RWPE1 (cell line): Measurements from ENCODE around the gene OTX2.

ENCODE experiments used
- CTCF ChIA-PET: fragments of 350-600 bp; sonication (Branson Sonifier 250); formaldehyde crosslinking; extraction: SDS; loops from one replicate; lab custom pipeline; 2021; lab: Yijun Ruan, JAX
- POLR2A ChIA-PET: fragments of 400-600 bp; formaldehyde crosslinking; extraction: SDS; loops from one replicate; lab custom pipeline; 2020; ENCODE audit warnings: antibody characterized with exemption; ENCODE audit not compliant: low non-redundant PET; lab: Yijun Ruan, JAX
- DNase-seq: peaks from one replicate; pipeline ENCODE4 v3.0.0; 2012; ENCODE audit warnings: low spot score
- H3K27ac ChIP-seq: fragments of 450-650 bp; 2 replicates; pipeline ENCODE4 v1.5.1; 2017
- TF ChIP-seq, protein P1 (sequence below): fragments of 450-650 bp; conservative IDR thresholded peaks from 2 replicates; pipeline ENCODE4 v1.5.1; 2017; ENCODE audit warnings: low read depth, mild to moderate bottlenecking

OTX2 gene

DNA sequence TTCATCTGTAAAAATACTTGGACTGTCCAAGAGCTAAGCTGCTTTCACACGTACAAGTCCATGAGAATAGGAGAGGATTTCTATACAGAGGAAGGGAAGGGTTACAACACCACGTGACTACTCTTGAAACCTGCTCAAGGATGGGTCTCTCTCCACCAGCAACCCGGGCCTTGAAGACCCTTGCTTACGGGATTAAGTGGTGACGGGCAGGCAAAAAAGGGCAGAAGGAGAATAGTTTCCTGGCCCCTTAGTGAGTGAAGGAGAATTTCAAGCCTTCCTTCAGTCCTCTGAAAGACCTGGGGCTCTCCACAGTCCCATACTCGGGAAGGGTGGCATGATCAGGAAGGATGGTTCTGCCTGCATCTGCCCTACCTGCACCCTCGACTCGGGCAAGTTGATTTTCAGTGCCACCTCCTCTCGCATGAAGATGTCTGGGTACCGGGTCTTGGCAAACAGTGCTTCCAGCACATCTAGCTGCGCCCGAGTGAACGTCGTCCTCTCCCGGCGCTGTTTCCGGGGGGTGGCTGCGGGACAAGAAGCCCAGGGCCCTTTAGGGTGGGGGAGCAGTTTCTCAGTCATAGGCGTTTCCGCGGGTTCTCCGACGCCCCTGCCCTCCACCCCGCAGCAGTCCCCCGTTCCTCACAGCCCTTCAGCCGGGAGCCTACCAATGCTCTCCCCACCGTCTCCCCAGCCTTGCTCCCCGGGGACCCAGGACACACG, 6.3 kb downstream of the OTX2 start:
- ChIA-PET CTCF (no interaction called here), POLR2A (no interaction called here)
- TF ChIP-seq, protein P1, sequence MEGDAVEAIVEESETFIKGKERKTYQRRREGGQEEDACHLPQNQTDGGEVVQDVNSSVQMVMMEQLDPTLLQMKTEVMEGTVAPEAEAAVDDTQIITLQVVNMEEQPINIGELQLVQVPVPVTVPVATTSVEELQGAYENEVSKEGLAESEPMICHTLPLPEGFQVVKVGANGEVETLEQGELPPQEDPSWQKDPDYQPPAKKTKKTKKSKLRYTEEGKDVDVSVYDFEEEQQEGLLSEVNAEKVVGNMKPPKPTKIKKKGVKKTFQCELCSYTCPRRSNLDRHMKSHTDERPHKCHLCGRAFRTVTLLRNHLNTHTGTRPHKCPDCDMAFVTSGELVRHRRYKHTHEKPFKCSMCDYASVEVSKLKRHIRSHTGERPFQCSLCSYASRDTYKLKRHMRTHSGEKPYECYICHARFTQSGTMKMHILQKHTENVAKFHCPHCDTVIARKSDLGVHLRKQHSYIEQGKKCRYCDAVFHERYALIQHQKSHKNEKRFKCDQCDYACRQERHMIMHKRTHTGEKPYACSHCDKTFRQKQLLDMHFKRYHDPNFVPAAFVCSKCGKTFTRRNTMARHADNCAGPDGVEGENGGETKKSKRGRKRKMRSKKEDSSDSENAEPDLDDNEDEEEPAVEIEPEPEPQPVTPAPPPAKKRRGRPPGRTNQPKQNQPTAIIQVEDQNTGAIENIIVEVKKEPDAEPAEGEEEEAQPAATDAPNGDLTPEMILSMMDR, result no peak
- H3K27ac ChIP-seq, result no peak overlapping the region
- DNase-seq, result no peak

DNA sequence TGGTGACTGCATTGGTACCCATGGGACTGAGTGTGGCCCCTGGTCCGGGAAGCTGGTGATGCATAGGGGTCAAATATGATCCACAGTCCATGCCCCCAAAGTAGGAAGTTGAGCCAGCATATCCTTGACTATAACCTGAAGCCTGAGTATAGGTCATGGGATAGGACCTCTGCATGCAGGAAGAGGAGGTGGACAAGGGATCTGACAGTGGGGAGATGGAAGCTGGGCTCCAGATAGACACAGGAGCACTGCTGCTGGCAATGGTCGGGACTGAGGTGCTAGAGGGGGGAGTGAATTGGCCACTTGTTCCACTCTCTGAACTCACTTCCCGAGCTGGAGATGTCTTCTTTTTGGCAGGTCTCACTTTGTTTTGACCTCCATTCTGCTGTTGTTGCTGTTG, 8.4 kb downstream of the OTX2 start:
- H3K27ac ChIP-seq, result no peak overlapping the region
- POLR2A ChIA-PET, result no interaction called here
- no peak for DNase-seq
- TF ChIP-seq, protein P1, result no peak
- CTCF ChIA-PET, result no interaction called here

DNA sequence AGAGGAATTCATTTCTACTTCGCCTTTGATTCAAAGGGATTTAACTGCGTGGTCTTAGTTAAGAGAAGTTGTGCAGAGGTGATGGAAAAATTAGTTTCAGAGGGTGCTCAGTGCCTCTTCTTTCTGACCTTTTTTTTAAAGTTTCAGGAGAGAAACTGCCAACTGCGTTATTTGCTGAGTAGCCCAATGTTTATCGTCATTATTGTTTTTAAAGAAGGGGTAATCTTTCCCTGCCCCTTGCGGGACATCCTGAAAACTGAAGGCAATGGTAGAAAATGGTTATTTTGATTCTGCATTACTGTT, 11.0 kb downstream of the OTX2 start:
- CTCF ChIA-PET, result no interaction called here
- H3K27ac ChIP-seq, result no peak overlapping the region
- DNase-seq, result no peak
- TF ChIP-seq, protein P1, result no peak
- POLR2A ChIA-PET, result no interaction called here

DNA sequence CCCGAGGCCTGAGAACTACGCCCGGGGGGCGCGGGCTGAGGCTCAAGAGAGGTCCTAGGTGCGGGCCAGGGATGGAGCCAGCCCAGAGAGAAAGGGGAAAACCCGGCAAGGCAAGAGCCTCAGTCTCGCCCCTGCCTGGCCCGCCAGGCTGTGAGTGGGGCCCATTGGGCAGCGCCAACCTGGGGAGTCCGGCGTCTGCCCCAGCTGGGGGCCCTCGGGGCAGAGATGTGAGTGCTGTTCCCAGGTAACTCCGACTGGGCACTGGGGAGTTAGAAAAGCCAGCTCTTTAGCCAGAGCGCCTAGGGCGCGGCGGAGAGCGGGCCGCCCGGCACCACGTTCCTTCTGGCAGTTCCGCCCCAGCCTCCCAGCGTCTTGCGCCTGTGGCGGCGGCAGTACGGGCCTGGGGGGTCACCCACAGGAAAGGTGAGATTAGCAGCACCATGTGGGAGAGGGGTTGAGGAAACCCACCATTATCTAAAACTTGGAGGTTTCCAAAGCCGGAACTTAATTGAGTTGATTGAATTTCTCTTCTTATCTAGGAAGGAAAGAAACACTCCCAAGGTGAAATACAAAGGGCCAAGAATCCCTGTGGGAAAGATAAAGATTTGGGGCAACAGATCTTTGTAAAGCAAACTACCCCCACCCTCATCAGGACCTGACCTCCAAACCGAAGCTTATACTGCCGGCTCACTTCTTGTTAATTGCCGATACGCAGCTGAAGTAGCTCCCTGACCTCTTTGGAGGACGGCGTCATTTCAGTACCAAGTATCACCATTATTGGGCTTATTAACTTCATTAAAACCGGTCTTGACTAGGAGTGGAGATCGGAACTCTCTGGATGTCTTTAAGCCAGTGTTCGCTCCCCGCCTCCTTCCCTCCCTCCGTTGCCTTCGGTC, 11.6 kb downstream of the OTX2 start:
- TF ChIP-seq, protein P1, result no peak
- POLR2A ChIA-PET, result no interaction called here
- no peak overlapping the region for H3K27ac ChIP-seq
- CTCF ChIA-PET, result no interaction called here
- no peak for DNase-seq

DNA sequence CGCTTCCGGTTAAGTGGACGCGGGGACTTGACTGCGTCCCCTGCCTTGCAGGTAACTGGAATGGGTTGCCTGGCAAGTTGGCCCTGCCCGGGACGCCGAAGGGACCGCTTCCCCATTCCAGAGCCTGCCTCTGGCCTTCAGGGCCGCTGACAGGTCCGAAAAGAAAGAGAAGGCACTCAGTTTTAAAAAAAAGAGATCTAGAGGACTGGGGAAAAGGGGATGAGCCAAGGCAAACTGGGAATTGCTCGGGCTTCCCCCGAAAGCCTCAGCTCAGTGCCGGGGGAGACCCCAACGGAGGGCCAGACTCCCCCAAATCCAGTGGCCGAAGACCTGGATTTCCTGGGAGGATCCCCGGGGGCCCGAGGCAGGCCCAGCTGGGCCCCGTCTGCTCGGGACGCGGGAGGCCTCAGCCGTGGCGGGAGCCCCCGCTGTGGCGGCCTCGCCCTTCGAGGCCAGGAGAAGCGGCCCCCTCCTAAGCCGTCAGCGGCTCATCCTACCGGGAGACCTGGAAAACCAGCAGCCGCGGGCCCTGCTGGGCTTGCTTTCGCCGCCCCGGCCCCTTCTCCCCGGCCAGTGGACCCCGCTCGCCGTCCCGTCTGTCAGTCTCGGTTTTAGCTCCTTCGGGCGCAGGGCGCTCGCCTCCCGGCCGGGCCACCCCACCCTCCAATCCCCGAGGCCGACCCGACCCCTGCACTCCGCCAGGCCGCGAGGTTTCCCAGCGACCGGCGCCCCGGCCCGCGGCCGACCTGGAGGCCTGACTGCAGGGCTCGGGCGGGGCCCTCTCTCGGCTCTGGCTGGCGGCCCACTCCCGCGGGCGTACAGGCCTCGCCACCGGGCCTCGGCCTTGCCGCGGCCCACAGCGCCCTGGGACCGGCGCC, 12.5 kb downstream of the OTX2 start:
- CTCF ChIA-PET, result no interaction called here

More for the DNA sequence above, 12.5 kb downstream of the OTX2 start:
- POLR2A ChIA-PET, result no interaction called here
- TF ChIP-seq, protein P1, result no peak
- H3K27ac ChIP-seq, result no peak overlapping the region
- no peak for DNase-seq
